Activated T-cell treated with anti-CD3 and anti-CD28 coated beads for 4 hours (primary cell): ENCODE results near the gene DAPP1.

ENCODE experiments used
- DNase-seq: peaks from one replicate; pipeline ENCODE4 v3.0.0-alpha.2; 2020

The DAPP1 gene

GRCh38 chr4:99857307-99857706 lies 40.7 kb downstream of the DAPP1 start:
- DNase-seq, result no peak

- DNase-seq, result no peak
Measured at GRCh38 chr4:99859618-99860017, 43.0 kb downstream of the DAPP1 start.

DNA sequence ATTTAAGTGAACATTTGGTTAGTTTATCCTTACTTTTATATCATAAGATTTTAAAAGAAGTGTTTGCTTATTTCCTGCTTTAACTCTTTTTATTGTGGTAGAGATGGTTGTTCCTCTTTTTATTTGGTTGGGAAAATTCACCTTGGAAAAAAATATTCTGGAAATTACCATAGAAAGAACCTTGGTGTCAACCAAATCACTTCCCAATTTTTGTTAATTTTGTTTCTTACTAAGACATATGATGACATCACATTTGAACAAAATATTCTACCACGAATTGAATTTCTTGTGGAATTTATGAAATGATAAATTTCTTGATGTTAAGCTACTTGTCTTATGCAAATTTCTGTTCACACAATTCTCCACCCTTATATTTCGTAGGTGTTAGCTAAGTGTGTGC lies 43.9 kb downstream of the DAPP1 start:
- DNase-seq, result no peak

- DNase-seq, result no peak
Measured at GRCh38 chr4:99861120-99861905, 44.7 kb downstream of the DAPP1 start.

DNA sequence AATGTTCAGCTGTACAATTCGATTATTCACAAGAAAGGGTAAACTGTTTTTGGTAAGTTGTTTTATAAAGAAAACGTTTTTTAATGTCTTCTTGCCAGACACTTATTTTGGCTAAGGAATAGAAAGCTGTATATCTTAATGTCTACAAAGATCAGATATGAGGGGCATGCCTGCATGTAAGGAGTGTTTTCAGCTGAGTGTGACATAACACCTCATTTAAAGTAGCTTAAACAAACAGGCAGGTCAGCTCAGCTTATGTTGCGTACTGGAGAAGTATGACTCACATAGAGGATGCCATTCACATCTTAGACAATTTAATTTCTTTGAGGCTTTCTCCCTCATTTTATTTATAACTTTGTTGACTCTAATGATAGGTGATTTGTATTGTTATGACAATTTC lies 47.2 kb downstream of the DAPP1 start:
- no peak for DNase-seq

DNA sequence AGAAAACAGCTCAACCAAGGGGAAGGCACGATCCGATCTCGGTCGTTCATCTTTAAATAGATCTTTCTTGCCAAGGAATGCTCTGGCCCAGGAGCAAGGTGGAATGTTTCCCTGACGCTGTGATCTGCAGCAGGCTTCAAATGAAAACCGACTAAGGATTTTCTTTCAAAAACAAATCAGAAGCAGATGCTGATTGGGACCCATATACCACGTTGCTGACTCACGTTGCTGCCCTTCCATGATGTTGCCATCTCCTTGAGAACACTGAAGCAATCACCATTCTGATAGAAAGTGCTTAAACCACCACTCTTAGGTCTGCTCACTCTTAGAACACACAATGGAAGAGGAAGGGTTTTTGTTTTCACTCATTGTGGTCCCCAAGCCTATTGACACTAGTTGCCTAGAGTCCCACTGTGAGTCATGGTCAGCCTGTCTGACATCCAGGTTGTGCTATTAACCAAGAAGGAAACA lies 51.5 kb downstream of the DAPP1 start:
- no peak for DNase-seq

- DNase-seq, result no peak
Measured at GRCh38 chr4:99872570-99872969, 55.9 kb downstream of the DAPP1 start.

DNA sequence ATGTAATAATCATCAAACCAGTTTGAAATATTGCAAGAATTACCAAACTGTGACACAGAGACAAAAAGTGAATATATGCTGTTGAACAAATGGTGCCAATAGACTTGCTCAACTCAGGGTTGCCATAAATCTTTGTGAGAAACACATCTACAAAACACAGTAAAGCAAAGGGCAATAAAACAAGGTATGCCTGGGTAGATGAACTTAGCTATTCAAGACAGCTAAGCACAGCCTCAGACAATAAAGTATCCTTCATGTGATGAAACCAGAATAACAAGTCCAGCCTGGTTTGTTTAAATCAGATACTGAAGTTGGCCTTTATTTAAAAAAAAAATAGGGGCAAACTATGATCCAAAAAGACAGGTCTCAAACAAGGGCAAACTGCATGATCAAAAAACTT lies 58.4 kb downstream of the DAPP1 start:
- DNase-seq, result no peak

DNA sequence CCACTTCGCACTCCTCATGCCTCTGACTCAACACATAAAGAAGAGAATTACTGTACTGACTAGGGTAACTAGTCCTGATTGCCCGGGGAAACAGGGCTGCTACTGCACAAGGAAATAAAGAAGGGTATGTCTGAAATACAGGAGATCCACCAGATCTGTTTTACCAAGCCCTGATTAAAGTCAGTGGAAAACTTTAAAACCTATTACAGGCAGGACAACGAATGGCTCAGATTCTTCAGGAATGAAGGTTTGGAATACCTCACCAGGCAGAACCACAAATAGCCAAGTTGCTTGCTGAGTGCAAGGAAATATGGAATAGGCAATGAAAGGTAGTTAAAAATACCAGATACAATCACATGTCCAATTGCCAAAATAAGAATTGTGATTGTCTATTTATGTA lies 60.3 kb downstream of the DAPP1 start:
- no peak for DNase-seq

DNA sequence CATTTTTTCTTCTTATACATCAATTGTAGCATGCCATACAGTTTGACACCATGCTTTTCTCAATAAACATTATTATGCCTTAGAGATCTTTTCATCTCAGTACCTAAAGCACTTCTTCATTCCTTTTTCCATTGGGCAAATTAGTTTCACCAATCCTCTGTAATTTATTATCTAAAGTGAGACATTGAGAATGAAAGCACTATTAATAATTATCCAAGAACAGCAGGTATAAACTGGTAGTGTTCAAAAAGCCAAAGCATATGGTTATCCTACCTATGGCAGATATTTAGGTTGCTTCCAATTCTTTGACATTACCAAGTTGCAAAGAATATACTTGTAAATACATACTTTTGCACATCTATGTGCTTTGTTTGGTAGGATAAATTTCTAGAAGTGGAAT lies 62.0 kb downstream of the DAPP1 start:
- no peak for DNase-seq

GRCh38 chr4:99879458-99879857 lies 62.8 kb downstream of the DAPP1 start:
- DNase-seq, result no peak

DNA sequence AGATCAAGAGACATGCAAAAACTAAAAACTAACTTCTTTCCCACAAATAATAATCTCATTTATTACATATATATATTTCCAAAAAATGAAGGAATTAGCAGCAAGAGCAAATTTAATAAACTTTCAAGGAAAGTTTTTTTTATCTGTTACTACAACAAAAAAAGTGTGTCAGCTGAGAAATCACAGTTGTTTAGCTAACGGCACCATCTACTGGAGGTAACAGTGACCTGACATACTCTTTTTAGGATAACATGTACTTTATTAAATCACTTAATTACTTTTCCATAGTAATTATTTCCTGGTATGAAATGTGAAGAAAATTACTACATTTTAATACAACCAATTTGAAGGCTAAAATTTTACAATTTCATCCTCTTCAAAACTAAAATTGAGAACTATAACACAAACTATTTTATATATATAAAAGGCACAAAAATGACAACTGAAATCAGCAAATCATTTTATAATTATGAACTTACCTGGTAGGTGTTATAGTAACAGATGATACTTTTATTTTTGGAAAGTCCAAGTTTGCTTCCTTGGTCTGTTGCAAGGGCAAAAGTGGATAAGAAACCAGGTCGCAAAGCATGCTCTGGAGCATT lies 68.5 kb downstream of the DAPP1 start:
- no peak for DNase-seq

DNA sequence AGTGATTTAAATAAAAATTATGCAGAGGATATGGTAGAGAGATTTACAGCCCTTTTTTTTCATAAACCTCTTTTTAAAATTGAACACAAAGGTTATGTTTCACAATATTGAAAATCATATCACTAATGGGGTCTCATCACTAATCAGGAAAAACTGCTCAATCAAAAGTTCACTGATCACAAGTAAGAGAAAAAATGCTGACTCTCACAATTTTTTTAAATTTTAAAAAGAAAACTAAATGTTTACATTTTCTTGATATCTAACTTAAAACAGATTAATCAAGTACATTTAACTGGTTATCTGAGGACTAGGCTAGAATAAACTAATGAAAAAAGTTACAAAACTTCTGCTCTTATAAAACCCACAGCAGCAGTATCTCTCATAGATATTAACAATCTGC lies 69.1 kb downstream of the DAPP1 start:
- DNase-seq, result no peak

DNA sequence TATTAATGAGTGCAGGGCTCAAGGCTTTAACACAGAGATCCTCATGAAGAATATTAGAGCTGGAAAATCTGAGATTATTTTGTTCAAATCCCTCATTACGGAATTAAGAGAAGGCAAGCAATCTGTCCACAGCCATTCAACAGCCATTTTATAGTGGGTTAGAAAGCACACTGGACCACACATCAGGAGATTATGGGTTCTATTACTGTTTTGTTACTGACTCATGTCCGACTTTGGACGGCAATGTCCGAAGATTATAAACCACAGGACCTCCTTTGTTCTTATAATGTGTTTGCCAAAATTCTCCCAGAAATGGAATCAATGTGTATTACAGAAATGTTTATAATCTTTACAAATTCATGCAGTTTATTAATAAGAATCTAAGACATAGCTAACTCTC lies 69.5 kb downstream of the DAPP1 start:
- DNase-seq, result no peak

GRCh38 chr4:99887837-99888236 lies 71.2 kb downstream of the DAPP1 start:
- no peak for DNase-seq

DNA sequence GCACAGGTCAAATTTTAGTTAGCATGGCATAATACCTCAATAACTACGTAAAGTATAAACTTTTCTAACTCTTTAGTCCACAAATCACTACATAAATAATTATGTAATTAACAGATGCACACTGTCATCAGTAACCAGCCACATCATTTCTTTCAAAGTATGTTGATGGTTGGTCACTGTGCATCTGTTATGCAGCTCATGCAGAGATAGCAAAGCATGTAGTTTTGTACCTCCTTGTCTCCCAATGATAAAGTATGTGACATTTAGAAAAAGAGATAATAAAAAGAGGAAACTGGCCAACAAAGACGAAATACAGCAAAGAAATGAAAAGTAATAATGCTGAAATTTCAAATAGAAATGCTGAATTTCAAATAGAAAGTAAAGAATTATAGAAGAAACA lies 74.7 kb downstream of the DAPP1 start:
- no peak for DNase-seq

DNA sequence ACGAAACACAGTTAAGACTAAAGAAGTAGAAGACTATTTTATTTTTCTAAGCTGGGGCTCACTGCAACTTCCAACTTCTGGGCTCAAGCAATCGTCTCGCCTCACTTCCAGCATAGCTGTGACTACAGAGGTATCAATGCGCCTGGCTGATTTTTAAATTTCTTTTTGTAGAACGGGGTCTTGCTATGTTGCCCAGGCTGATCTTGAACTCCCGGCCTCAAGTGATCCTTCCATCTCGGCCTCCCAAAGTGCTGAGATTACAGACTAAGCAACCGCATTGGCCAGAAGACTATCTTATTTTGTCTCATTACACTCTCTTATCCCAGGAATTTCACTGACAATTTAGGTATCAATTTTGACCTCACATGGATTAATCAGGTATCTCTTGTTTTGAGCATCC lies 76.4 kb downstream of the DAPP1 start:
- no peak for DNase-seq

DNA sequence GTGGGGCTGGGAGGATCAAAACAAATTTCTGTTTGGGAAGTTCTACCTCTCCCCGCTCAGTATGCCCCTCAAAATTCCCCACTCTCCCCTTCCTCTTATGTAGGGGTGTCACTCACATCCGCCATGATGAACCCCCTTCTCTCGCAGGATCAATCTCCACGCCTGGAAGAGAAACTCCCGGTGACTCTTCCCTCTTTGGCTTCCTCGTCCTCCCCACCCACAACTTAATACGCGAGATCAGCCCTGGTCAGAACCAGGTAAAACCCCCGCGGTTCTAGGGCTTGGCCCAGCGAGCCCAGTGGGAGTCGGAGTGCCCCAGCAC lies 77.2 kb downstream of the DAPP1 start:
- DNase-seq, result peak; percentile 4

- DNase-seq, result peak; percentile 81
Measured at GRCh38 chr4:99894161-99894997, 77.8 kb downstream of the DAPP1 start, which contains the start of gene LAMTOR3. LAMTOR3 (minus strand) TSS chr4:99894427; CDS start chr4:99893963, 464 bp downstream.

DNA sequence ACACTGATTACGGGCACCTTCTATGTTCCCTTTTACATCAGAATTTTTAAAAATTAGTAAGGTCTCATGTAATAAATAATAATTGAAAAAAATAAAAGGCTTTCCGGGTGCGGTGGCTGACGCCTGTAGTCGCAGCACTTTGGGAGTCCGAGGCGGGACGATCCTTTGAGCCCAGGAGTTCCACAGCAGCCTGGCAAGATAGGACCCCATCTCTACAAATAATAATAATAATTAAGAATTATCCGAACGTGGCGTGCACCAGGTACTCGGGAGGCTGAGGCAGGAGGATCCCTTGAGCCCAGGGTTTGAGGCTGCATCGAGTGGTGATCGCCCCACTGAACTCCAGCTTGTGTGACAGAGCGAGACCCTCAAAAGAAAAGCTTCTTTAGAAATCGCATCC lies 78.4 kb downstream of the DAPP1 start:
- no peak for DNase-seq

DNA sequence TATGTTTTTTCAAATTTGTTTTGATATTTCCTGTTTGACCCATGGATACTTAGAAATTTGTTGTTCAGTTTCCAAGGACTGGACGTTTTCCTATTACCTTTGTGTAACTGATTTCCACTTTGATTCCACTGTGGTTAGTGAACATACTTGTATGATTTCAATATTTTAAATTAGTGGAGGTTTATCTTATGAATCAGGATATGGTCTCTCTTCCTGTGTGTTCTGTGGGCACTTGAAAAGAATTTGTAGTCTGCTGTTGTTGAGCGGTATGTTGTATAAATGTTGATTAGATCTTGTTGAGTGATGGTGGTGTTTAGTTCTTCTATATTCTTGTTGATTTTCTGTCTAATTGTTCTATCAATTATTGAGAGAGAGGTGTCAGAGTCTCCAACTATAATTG lies 98.8 kb downstream of the DAPP1 start:
- DNase-seq, result no peak

DNA sequence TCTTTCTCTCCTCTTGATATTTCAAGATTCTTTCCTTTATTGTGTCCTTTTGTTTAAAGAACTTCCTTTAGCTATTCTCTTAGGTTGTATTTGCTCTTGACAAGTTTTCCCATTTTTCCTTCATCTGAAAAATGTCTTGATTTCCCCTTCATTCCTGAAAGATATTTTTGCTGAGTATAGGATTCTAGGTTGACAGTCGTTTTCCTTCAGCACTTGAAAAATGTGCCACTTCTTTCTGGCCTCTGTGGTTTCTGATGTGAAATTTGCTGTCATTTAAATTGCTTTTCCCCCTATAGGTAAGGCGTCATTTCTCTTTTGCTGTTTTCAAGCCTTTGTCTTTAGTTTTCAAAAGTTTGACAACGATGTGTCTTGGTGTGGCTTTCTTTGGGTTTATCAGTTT lies 100.9 kb downstream of the DAPP1 start:
- no peak for DNase-seq

GRCh38 chr4:99918656-99919055 lies 102.0 kb downstream of the DAPP1 start:
- DNase-seq, result no peak
